ENCODE measurements around the gene TPI1.

The TPI1 gene

GRCh38 chr12:6867413-6868210 lies at the start of gene TPI1:
TPI1 (plus strand) TSS chr12:6867531; CDS start chr12:6867567, 36 bp downstream.
- peak; percentile 83 to 89 for DNase-seq (ENCODE audit: low read depth in 2 of 2)
- H3K4me3 ChIP-seq (replicated peaks in 1 of 2; ENCODE audit: low read depth in 2 of 2, low read length in 2 of 2), result peak within 1 kb of the TSS; percentile 78 to 98
- TF ChIP-seq, protein P1, sequence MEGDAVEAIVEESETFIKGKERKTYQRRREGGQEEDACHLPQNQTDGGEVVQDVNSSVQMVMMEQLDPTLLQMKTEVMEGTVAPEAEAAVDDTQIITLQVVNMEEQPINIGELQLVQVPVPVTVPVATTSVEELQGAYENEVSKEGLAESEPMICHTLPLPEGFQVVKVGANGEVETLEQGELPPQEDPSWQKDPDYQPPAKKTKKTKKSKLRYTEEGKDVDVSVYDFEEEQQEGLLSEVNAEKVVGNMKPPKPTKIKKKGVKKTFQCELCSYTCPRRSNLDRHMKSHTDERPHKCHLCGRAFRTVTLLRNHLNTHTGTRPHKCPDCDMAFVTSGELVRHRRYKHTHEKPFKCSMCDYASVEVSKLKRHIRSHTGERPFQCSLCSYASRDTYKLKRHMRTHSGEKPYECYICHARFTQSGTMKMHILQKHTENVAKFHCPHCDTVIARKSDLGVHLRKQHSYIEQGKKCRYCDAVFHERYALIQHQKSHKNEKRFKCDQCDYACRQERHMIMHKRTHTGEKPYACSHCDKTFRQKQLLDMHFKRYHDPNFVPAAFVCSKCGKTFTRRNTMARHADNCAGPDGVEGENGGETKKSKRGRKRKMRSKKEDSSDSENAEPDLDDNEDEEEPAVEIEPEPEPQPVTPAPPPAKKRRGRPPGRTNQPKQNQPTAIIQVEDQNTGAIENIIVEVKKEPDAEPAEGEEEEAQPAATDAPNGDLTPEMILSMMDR (IDR thresholded peaks at IDR 0.05; ENCODE audit: low read depth, low read length), result no peak

DNA sequence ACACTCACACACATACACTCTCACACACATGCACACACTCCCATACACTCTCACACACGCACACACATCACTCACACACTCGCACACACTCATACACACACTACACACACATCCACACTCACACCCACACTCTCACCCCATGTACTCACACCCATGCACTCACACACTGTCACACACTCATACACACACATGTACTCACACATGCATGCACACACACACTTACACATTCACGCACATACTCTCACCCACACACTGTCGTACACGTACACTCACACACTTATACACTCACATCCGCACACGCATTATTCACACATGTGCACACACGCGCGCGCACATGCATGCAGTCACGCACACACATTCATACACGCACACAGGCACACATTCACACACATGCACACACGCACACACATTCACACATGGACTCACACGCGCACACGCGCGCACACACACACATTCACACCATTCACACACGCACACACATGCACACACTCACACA lies 49.6 kb upstream of the TPI1 start:
- TF ChIP-seq, protein P1 (IDR thresholded peaks at IDR 0.05; ENCODE audit: low read depth, low read length), result no peak
- no peak for DNase-seq (ENCODE audit: low read depth in 2 of 2)
- H3K4me3 ChIP-seq (replicated peaks in 1 of 2; ENCODE audit: low read depth in 2 of 2, low read length in 2 of 2), result no peak overlapping the region

- no peak for DNase-seq (ENCODE audit: low read depth in 2 of 2)
- TF ChIP-seq, protein P1 (IDR thresholded peaks at IDR 0.05; ENCODE audit: low read depth, low read length), result no peak
- H3K4me3 ChIP-seq (replicated peaks in 1 of 2; ENCODE audit: low read depth in 2 of 2, low read length in 2 of 2), result no peak overlapping the region
Measured at GRCh38 chr12:6818222-6818621, 49.1 kb upstream of the TPI1 start.

- no peak overlapping the region for H3K4me3 ChIP-seq (replicated peaks in 1 of 2; ENCODE audit: low read depth in 2 of 2, low read length in 2 of 2)
- no peak for DNase-seq (ENCODE audit: low read depth in 2 of 2)
- TF ChIP-seq, protein P1 (IDR thresholded peaks at IDR 0.05; ENCODE audit: low read depth, low read length), result no peak
Measured at GRCh38 chr12:6818645-6819044, 48.7 kb upstream of the TPI1 start.

DNA sequence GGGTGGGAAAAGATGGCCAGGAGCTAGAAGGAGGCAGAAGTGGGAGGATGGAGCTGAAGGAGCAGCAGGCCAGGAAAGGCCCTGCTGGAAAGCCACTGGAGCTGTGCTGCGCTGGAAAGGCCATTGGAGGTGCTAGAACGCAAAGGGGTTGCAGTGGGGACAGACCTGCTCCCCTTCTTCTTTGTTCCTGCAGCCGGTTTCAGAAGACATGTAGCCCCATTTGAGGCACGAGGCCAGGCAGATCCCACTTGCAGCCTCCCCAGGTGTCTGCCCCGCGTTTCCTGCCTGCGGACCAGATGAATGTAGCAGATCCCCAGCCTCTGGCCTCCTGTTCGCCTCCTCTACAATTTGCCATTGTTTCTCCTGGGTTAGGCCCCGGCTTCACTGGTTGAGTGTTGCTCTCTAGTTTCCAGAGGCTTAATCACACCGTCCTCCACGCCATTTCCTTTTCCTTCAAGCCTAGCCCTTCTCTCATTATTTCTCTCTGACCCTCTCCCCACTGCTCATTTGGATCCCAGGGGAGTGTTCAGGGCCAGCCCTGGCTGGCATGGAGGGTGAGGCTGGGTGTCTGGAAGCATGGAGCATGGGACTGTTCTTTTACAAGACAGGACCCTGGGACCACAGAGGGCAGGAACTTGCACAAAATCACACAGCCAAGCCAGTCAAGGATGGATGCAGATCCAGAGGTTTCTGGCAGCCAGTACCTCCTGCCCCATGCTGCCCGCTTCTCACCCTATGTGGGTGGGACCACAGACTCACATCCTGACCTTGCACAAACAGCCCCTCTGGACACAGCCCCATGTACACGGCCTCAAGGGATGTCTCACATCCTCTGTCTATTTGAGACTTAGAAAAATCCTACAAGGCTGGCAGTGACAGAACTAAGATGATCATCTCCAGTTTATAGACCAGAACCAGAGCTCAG lies 48.0 kb upstream of the TPI1 start:
- TF ChIP-seq, protein P1 (IDR thresholded peaks at IDR 0.05; ENCODE audit: low read depth, low read length), result no peak
- DNase-seq (ENCODE audit: low read depth in 2 of 2), result no peak
- H3K4me3 ChIP-seq (replicated peaks in 1 of 2; ENCODE audit: low read depth in 2 of 2, low read length in 2 of 2), result no peak overlapping the region

GRCh38 chr12:6820166-6820565 lies 47.2 kb upstream of the TPI1 start:
- no peak for DNase-seq (ENCODE audit: low read depth in 2 of 2)
- TF ChIP-seq, protein P1 (IDR thresholded peaks at IDR 0.05; ENCODE audit: low read depth, low read length), result no peak
- no peak overlapping the region for H3K4me3 ChIP-seq (replicated peaks in 1 of 2; ENCODE audit: low read depth in 2 of 2, low read length in 2 of 2)

Measured in cardiac fibroblast (primary cell).